NCI-H2196 (cell line): ENCODE measurements around the gene JPH3.

ENCODE experiments used
- DNase-seq: peaks from one replicate; lab custom pipeline; 2025; ENCODE audit not compliant: unreplicated experiment; lab: John Stamatoyannopoulos, UW

Gene JPH3

GRCh38 chr16:87648698-87649487, 46.6 kb downstream of the JPH3 start:
- no peak for DNase-seq

- DNase-seq = no peak
These were observed 50.1 kb downstream of the JPH3 start for GRCh38 chr16:87652386-87652785.

- DNase-seq = no peak
These were observed 50.5 kb downstream of the JPH3 start for GRCh38 chr16:87652799-87653198.

GRCh38 chr16:87653234-87653633, 50.9 kb downstream of the JPH3 start:
- no peak for DNase-seq

- no peak for DNase-seq
These were observed 52.5 kb downstream of the JPH3 start for GRCh38 chr16:87654826-87655225.

- no peak for DNase-seq
These were observed 54.0 kb downstream of the JPH3 start for GRCh38 chr16:87656328-87656727.

GRCh38 chr16:87657621-87658192, 55.4 kb downstream of the JPH3 start:
- no peak for DNase-seq

GRCh38 chr16:87658564-87659225, 56.4 kb downstream of the JPH3 start:
- DNase-seq = no peak

GRCh38 chr16:87661561-87661960, 59.3 kb downstream of the JPH3 start:
- no peak for DNase-seq

- DNase-seq = no peak
These were observed 60.2 kb downstream of the JPH3 start for GRCh38 chr16:87662254-87663204.

GRCh38 chr16:87664792-87665191, 62.5 kb downstream of the JPH3 start:
- no peak for DNase-seq

GRCh38 chr16:87665193-87665592, 62.9 kb downstream of the JPH3 start:
- DNase-seq = no peak

- DNase-seq = no peak
These were observed 64.6 kb downstream of the JPH3 start for GRCh38 chr16:87666919-87667318.

- DNase-seq = no peak
These were observed 65.1 kb downstream of the JPH3 start for GRCh38 chr16:87667443-87667842.

GRCh38 chr16:87667946-87668345, 65.6 kb downstream of the JPH3 start:
- no peak for DNase-seq

- no peak for DNase-seq
These were observed 67.4 kb downstream of the JPH3 start for GRCh38 chr16:87669672-87670071.

- DNase-seq = no peak
These were observed 68.9 kb downstream of the JPH3 start for GRCh38 chr16:87671221-87671620.

GRCh38 chr16:87671715-87672270, 69.5 kb downstream of the JPH3 start:
- DNase-seq = no peak

- no peak for DNase-seq
These were observed 72.1 kb downstream of the JPH3 start for GRCh38 chr16:87674419-87674818.

- DNase-seq = no peak
These were observed 72.9 kb downstream of the JPH3 start for GRCh38 chr16:87675111-87675719.
